Right lobe of liver (tissue), 4 donors: Measurements from ENCODE around the gene ADAMTS6.

Source experiments
- CTCF ChIP-seq, 4 donors: fragments of 200-600 bp in 3 of 4; fragments of 450-650 bp in 1 of 4; IDR thresholded peaks; one replicate each; pipeline versions ENCODE4 v1.5.1 to v1.8.0; 2016 to 2022; ENCODE audit warnings: antibody characterized with exemption in 4 of 4, mild to moderate bottlenecking in 2 of 4
- POLR2A ChIP-seq: fragments of 450-650 bp; IDR thresholded peaks from one replicate; pipeline ENCODE4 v1.6.1; 2017; ENCODE audit warnings: antibody characterized with exemption, mild to moderate bottlenecking
- donor health status: DM: no; HTN: no; CAD: no.
- donor health status: DM: no; HTN: no; CAD: no.
- donor health status: DM: no; HTN: yes; CAD: no.

- TF ChIP-seq CTCF (IDR thresholded peaks at IDR 0.05): no peak
- TF ChIP-seq POLR2A: no peak
Measured at GRCh38 chr5:65288657-65289056, 193.1 kb downstream of the ADAMTS6 start.
